IPS-18a (cell line): ENCODE measurements around the gene CCDC175.

ENCODE experiments used
- H3K27ac ChIP-seq: one replicate; pipeline ENCODE4 v1.5.1; 2013; ENCODE audit warnings: low read length
- H3K27me3 ChIP-seq: one replicate; pipeline ENCODE4 v1.6.1; 2013; ENCODE audit warnings: mild to moderate bottlenecking, low read length; ENCODE audit not compliant: control insufficient read depth, insufficient read depth
- H3K36me3 ChIP-seq: one replicate; pipeline ENCODE4 v1.6.1; 2013; ENCODE audit warnings: low read depth, low read length; ENCODE audit not compliant: control insufficient read depth
- H3K4me1 ChIP-seq: one replicate; pipeline ENCODE4 v1.6.1; 2013; ENCODE audit warnings: low read depth, low read length; ENCODE audit not compliant: control insufficient read depth
- H3K4me3 ChIP-seq: one replicate; pipeline ENCODE4 v1.5.1; 2013; ENCODE audit warnings: low read length
- H3K9ac ChIP-seq: one replicate; pipeline ENCODE4 v1.6.1; 2013; ENCODE audit warnings: mild to moderate bottlenecking, low read length, moderate library complexity
- H3K9me3 ChIP-seq: one replicate; pipeline ENCODE4 v1.6.1; 2013; ENCODE audit warnings: low read depth, low read length; ENCODE audit not compliant: control insufficient read depth

The CCDC175 gene

DNA sequence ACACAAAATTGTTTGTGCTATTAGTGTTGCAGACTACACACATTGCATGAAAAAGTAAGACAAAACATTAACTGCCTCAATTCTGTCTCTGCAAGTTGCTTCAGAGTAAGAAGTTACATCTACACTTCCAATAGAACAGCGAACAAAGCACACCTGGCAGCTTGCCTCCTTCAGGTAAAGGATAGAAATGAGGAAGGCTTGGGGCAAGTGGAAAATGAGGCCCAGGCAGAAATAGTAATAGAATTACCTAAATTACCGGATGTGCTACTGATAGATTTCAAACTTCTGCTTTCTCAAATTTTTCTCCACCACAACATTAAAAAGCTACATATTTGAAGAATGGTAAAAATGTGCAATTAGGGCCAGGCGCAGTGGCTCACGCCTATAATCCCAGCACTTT lies 37.7 kb downstream of the CCDC175 start:
- Histone ChIP-seq H3K27me3 (no peaks in the 10 kb centered on the region), H3K27ac (no peak overlapping the region), H3K4me1 (no peaks in the 10 kb centered on the region), H3K36me3 (no peaks in the 10 kb centered on the region), H3K4me3 (no peak overlapping the region), H3K9ac (no peak overlapping the region), H3K9me3 (no peaks in the 10 kb centered on the region)

DNA sequence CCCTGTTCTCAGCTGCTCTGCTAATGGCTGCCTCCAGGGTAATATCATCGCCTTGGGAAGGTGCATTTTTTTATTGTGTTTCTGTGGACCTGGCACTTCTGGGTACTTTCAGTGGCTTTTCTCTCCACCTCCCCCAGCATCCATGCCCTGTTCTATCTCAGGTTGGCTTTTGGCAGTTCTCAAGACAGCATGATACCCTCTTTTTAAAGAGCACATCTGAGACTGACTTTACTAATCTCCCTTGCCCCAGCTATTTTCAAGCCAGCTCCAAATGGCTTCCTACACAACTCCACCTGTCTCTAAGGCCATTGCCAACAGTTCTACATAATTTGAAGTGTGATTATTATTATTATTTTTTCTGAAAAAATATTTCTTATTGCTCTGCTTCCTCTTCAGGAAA lies 39.1 kb downstream of the CCDC175 start:
- Histone ChIP-seq H3K9me3 (no peaks in the 10 kb centered on the region), H3K27ac (no peak overlapping the region), H3K36me3 (no peaks in the 10 kb centered on the region)

DNA sequence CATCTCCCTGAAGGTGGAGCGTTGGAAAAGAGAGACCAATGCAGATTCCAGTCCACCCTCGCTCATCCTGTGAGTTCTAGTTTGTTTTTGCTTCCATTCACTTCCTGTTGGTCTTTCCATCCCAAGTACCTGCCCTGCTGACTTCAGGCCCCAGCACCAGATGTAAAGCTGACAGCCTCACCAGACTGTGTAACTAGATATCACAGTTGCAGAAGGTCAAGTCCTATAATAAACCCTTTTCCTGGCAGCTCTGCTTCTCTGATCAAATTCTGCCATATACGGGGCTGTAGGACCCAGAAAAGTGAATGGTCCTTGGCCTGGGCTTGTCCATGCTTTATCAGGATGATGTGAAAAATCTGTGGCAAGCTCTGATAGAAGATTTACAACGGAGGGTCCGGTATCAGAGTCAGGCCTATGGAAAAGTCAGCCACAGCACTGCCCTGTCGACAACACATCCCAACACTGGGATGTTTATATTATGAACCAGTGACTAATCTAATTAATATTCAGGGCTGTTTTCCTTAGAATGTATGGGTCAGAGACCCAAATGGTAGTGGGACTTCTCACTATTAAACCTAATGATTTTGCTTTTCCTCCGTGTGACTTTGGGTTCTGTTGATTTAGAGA lies 42.1 kb downstream of the CCDC175 start:
- Histone ChIP-seq H3K4me1 (no peaks in the 10 kb centered on the region), H3K27ac (no peak overlapping the region), H3K27me3 (no peaks in the 10 kb centered on the region), H3K9ac (no peak overlapping the region), H3K36me3 (no peaks in the 10 kb centered on the region), H3K9me3 (no peaks in the 10 kb centered on the region), H3K4me3 (no peak overlapping the region)

More for the DNA sequence above, 39.1 kb downstream of the CCDC175 start:
- Histone ChIP-seq H3K27me3 (no peaks in the 10 kb centered on the region), H3K4me1 (no peaks in the 10 kb centered on the region), H3K9ac (no peak overlapping the region), H3K4me3 (no peak overlapping the region)

DNA sequence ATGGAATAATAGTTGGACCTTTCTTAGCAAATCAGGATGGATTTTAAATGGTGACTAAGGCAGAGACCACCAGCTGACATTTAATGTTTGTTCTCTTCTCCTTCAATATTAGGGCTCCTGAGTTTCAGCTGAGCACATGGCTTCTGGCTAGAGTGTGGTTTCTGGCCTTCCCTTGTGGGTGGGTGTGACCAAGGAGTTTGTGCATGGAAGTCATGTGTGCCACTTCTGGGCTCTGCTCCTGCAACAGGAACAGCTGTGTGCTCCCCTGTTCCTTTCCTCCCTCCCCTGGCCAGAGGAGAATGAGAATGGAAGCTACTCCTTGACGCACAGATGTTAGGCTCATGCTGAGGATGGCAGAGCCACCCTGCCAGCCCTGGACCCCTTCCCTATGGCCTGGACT lies 44.2 kb downstream of the CCDC175 start:
- H3K36me3 ChIP-seq: no peaks in the 10 kb centered on the region
- H3K27me3 ChIP-seq: no peaks in the 10 kb centered on the region

DNA sequence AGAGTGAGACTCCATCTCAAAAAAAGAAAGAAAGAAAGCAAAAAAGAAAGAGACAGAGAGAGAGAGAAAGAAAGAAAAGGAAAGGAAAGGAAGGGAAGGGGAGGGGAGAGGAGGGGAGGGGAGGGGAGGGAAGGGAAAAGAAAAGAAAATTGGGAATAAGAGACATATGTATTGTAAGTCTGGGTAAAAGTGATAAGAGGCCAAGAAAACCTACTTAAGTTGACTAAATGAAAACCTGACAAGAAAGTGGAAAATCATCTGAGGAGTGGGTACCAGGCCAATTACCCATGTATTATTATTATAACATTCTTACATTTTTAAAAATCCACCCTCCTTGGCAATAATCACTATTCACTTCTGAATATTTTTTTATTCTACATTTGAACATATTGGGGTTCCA lies 46.3 kb downstream of the CCDC175 start:
- H3K9ac ChIP-seq: no peak overlapping the region
- no peaks in the 10 kb centered on the region for H3K36me3 ChIP-seq
- no peaks in the 10 kb centered on the region for H3K27me3 ChIP-seq
- H3K9me3 ChIP-seq: no peaks in the 10 kb centered on the region
- no peaks in the 10 kb centered on the region for H3K4me1 ChIP-seq
- H3K4me3 ChIP-seq: no peak overlapping the region
- no peak overlapping the region for H3K27ac ChIP-seq

More for the DNA sequence above, 44.2 kb downstream of the CCDC175 start:
- Histone ChIP-seq H3K4me3 (no peak overlapping the region), H3K9me3 (no peaks in the 10 kb centered on the region), H3K9ac (no peak overlapping the region), H3K27ac (no peak overlapping the region), H3K4me1 (no peaks in the 10 kb centered on the region)

DNA sequence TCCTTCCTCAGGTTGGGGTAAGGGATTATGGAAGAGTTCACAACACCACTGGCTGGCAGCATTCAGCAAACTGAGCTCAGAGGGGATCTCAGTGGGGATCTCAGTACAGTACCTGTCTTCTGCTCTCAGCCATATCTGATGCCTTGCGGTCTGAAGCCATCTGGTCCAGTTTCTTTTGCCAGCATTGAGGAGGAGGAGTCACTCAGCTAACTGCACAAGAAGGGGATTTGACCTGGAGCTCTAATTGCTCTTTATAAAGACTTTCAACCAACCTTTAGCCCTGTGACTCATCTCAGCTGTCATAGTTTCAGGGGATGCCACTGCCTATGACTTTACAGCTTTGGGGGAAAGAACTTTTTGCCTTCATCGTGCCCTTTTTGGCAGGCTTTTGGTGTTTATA lies 47.4 kb downstream of the CCDC175 start:
- Histone ChIP-seq H3K9me3 (no peaks in the 10 kb centered on the region), H3K27me3 (no peaks in the 10 kb centered on the region), H3K4me3 (no peak overlapping the region), H3K4me1 (no peaks in the 10 kb centered on the region), H3K27ac (no peak overlapping the region), H3K36me3 (no peaks in the 10 kb centered on the region), H3K9ac (no peak overlapping the region)

DNA sequence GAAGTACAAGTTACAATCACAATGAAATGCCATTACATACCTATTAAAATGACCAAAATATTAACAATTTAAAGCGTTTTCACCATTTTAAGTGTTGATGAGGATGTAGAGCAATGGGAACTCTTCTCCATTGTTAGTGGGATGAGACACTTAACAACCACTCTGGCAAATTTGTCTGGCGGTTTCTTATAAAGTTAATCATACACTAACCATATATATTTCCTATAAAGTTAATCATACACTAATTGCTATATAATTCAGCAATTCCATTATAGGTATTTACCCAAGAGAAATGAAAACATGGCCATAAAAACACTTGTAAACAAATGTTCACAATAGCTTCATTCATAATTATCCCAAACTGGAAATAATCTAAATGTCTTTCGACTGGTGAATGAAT lies 56.4 kb downstream of the CCDC175 start:
- no peaks in the 10 kb centered on the region for H3K36me3 ChIP-seq
- H3K9ac ChIP-seq: no peak overlapping the region
- no peak overlapping the region for H3K27ac ChIP-seq
- H3K9me3 ChIP-seq: no peaks in the 10 kb centered on the region
- H3K27me3 ChIP-seq: no peaks in the 10 kb centered on the region
- H3K4me3 ChIP-seq: no peak overlapping the region
- H3K4me1 ChIP-seq: no peaks in the 10 kb centered on the region

DNA sequence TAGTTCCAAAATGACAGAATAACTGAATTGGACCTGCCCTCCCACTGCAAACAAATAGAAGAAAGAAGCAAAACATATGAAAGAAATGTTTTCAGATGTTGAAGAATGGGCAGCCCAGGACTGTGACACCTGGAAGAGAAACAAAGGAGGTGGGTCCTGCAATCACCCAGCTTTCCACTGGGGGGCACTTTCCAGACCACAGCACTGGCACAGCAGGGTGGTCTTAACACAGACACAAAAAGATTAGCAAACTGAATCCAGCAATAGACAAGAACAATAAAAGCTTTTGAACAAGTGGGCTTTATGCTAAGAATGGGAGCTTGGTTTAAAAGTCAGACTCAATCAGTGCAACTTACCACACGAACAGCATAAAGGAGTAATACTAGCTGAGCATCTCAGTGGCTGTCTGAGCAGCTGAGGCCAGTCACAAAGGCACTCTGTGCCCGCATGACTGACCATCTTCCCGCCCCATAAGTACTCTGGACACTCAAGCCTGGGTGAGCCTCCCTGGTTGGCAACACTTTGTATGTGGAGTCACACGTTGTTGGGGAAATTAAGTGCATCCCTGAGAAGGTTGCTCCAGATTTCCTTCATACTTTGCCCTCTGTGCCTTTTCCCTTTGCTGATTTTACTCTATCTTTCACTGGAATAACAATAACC lies 64.6 kb downstream of the CCDC175 start:
- no peaks in the 10 kb centered on the region for H3K4me1 ChIP-seq
- no peaks in the 10 kb centered on the region for H3K36me3 ChIP-seq
- no peak overlapping the region for H3K4me3 ChIP-seq
- no peak overlapping the region for H3K27ac ChIP-seq
- H3K9ac ChIP-seq: no peak overlapping the region
- H3K27me3 ChIP-seq: no peaks in the 10 kb centered on the region
- H3K9me3 ChIP-seq: no peaks in the 10 kb centered on the region

DNA sequence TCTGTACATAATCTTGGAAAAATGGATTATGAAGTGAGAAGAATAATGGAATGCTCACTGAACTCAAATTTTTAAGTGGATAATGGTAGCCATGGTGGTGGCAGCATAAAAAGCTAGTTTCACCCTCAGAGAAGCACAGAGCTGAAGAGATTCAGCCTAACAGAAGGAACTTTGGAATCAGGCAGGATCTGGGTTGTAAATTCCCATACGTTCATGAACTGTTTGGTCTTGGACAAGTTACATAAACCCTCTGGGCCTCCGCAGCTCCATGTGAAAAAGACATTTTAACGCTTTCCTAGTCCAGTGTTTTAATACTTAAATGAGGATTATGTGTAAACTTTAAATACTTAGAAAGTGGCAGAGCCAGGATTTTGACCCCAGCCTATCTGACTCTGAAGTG lies 65.6 kb downstream of the CCDC175 start:
- no peaks in the 10 kb centered on the region for H3K27me3 ChIP-seq
- no peaks in the 10 kb centered on the region for H3K36me3 ChIP-seq
- H3K9me3 ChIP-seq: no peaks in the 10 kb centered on the region
- no peak overlapping the region for H3K4me3 ChIP-seq
- H3K4me1 ChIP-seq: no peaks in the 10 kb centered on the region
- H3K9ac ChIP-seq: no peak overlapping the region
- no peak overlapping the region for H3K27ac ChIP-seq

DNA sequence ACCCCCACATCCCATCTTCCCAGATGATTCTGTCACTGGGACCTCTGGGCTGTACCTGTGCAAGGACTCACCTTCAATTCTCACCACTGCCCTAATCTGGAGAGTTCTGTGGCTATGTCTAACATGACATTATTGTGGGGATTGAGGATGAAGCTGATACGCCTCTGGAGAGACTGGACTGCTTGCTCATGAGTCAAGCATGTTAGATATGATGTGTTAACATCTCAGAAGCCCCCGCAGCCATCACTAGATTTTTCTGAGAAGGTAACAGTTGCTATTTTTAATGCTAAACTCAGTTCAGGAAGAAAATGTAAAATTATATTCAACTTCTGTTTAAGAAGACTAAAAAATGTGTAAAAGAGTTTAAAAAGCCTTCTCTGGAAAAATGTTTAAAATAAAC lies 66.6 kb downstream of the CCDC175 start:
- no peaks in the 10 kb centered on the region for H3K36me3 ChIP-seq
- H3K27me3 ChIP-seq: no peaks in the 10 kb centered on the region
- no peaks in the 10 kb centered on the region for H3K9me3 ChIP-seq
- no peak overlapping the region for H3K27ac ChIP-seq
- no peak overlapping the region for H3K9ac ChIP-seq
- no peak overlapping the region for H3K4me3 ChIP-seq
- no peaks in the 10 kb centered on the region for H3K4me1 ChIP-seq

DNA sequence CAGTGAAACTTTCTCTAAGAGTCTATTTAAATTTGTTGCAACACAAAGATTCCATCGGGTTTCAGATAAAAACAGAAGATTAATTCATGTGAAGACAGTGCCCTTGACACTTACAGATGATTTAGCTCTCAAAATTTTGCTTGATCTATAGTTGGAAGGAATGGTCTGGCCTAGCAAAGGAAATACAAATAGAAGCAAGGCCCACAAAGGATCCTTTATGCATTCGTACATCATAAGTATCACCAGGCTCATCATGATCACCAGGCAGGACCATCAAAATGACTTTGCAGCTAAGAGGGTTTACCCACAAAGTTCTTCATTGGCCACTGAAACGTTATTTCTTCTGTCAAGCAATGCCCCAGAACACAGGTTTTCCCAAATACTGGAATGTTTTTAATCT lies 67.5 kb downstream of the CCDC175 start:
- H3K9ac ChIP-seq: no peak overlapping the region
- H3K4me1 ChIP-seq: no peaks in the 10 kb centered on the region
- no peak overlapping the region for H3K27ac ChIP-seq
- no peak overlapping the region for H3K4me3 ChIP-seq
- no peaks in the 10 kb centered on the region for H3K9me3 ChIP-seq
- no peaks in the 10 kb centered on the region for H3K27me3 ChIP-seq
- peaks cover 2% of the 10 kb centered on the region for H3K36me3 ChIP-seq

DNA sequence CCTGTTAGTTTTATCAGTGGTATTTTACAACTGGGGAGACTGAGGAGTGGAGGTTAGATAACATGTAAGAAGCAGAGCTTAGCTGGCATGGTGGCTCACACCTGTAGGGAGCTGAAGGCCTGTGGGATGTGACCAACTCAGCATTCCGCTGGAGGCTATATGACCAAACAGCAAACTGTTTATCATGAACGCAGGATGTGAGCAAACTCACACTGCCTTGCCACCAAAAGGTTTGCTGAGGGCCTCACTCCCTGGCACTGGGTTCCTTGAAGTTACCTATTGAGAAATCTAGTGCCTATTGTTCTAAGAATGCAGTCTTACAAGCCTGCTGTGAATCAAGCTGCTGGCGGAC lies 68.9 kb downstream of the CCDC175 start:
- Histone ChIP-seq H3K27me3 (no peaks in the 10 kb centered on the region), H3K36me3 (peaks cover 6% of the 10 kb centered on the region)

More for the DNA sequence above, 68.9 kb downstream of the CCDC175 start:
- Histone ChIP-seq H3K9ac (no peak overlapping the region), H3K4me3 (no peak overlapping the region), H3K27ac (no peak overlapping the region), H3K4me1 (no peaks in the 10 kb centered on the region), H3K9me3 (no peaks in the 10 kb centered on the region)
